Nephron progenitor cell (in vitro differentiated cells): ENCODE data around the gene ARHGEF37.
"Not testable (repeated sequence)": the region's sequence is repeated elsewhere in the genome, so short reads cannot be mapped to it uniquely, and the experiment has no call there.

Experiments used
- DNase-seq: peaks from one replicate; pipeline ENCODE4 v3.0.0; 2021
- H3K27ac Mint-ChIP-seq: 2 replicates; pipeline ENCODE4 v1.8.0; 2021; ENCODE audit warnings: mild to moderate bottlenecking, moderate library complexity, mixed read lengths
- H3K27me3 Mint-ChIP-seq: 2 replicates; pipeline ENCODE4 v1.8.0; 2021; ENCODE audit warnings: mild to moderate bottlenecking, low read depth, mixed read lengths; ENCODE audit not compliant: poor library complexity
- H3K36me3 Mint-ChIP-seq: 2 replicates; pipeline ENCODE4 v1.8.0; 2021; ENCODE audit warnings: low read depth, mixed read lengths
- H3K4me1 Mint-ChIP-seq: 2 replicates; pipeline ENCODE4 v1.8.0; 2021; ENCODE audit warnings: mixed read lengths
- H3K4me3 Mint-ChIP-seq: 2 replicates; pipeline ENCODE4 v1.8.0; 2021; ENCODE audit warnings: mild to moderate bottlenecking, moderate library complexity, mixed read lengths
- H3K9me3 Mint-ChIP-seq: 2 replicates; pipeline ENCODE4 v1.8.0; 2021; ENCODE audit warnings: mild to moderate bottlenecking, moderate library complexity, mixed read lengths
- TF ChIP-seq, protein P1 (sequence below): fragments of 200-600 bp; sonication (generic); IDR thresholded peaks from 2 replicates; pipeline ENCODE4 v1.5.0; 2021; ENCODE audit warnings: antibody characterized with exemption

The ARHGEF37 gene

DNA sequence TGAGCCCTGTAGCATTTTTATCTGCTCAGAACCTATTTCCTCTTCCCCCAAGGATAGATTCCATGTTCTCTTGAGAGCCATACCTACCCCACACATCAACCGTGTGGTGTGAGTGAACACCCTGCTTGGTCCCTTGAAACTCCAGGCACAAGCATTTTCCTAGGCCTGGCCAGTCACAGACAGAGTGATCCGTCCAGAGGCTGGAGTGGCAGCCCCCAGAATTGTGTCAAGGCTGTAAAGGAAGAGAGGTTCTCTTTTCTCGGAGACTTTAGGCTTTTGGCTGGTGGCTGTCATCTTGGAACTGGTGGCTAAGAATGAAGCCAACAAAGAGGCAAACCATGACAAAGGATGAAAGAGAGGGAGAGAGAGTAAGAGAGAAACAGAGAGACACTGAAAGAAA, 66.0 kb downstream of the ARHGEF37 start:
- peaks cover 42% of the 10 kb centered on the region for H3K4me1 Mint-ChIP-seq
- DNase-seq = no peak

DNA sequence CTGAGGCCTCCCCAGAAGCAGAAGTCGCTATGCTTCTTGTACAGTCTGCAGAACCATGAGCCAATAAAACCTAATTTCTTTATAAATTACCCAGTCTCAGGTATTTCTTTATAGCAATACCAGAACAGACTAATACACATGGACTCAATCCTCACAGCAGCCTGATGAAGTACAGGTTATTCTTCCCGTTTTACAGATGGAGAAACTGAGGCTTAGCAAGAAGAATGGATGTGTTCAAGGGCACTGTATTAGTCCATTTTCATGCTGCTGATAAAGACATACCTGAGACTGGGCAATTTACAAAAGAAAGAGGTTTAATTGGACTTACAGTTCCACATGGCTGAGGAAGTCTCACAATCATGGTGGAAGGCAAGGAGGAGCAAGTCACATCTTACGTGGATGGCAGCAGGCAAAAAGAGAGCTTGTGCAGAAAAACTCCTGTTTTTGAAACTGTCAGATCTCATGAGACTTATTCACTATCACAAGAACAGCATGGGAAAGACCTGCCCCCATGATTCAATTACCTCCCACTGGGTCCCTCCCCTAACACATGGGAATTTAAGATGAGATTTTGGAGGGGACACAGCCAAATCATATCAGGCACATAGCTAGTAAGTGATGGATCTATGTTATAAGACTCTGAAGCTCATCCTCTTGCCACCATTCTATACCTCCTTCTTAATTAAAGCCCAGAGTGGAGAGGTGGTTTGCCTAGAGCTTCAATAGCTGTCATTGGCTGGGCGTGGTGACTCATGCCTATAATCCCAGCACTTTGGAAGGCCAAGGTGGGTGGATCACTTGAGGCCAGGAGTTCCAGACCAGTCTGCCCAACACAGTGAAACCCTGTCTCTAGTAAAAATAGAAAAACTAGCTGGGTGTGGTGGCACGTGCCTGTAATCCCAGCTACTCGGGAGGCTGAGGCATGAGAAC, 67.4 kb downstream of the ARHGEF37 start:
- not testable (repeated sequence) for DNase-seq, H3K4me3 Mint-ChIP-seq, H3K9me3 Mint-ChIP-seq, H3K27me3 Mint-ChIP-seq, H3K36me3 Mint-ChIP-seq, H3K27ac Mint-ChIP-seq
- H3K4me1 Mint-ChIP-seq = peaks cover 33% of the 10 kb centered on the region

More for the DNA sequence above, 66.0 kb downstream of the ARHGEF37 start:
- H3K4me3 Mint-ChIP-seq = no peak overlapping the region
- no peaks in the 10 kb centered on the region for H3K36me3 Mint-ChIP-seq
- H3K27me3 Mint-ChIP-seq = peaks cover 3% of the 10 kb centered on the region
- TF ChIP-seq, protein P1, sequence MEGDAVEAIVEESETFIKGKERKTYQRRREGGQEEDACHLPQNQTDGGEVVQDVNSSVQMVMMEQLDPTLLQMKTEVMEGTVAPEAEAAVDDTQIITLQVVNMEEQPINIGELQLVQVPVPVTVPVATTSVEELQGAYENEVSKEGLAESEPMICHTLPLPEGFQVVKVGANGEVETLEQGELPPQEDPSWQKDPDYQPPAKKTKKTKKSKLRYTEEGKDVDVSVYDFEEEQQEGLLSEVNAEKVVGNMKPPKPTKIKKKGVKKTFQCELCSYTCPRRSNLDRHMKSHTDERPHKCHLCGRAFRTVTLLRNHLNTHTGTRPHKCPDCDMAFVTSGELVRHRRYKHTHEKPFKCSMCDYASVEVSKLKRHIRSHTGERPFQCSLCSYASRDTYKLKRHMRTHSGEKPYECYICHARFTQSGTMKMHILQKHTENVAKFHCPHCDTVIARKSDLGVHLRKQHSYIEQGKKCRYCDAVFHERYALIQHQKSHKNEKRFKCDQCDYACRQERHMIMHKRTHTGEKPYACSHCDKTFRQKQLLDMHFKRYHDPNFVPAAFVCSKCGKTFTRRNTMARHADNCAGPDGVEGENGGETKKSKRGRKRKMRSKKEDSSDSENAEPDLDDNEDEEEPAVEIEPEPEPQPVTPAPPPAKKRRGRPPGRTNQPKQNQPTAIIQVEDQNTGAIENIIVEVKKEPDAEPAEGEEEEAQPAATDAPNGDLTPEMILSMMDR = no peak
- H3K9me3 Mint-ChIP-seq = no peaks in the 10 kb centered on the region
- no peak overlapping the region for H3K27ac Mint-ChIP-seq

DNA sequence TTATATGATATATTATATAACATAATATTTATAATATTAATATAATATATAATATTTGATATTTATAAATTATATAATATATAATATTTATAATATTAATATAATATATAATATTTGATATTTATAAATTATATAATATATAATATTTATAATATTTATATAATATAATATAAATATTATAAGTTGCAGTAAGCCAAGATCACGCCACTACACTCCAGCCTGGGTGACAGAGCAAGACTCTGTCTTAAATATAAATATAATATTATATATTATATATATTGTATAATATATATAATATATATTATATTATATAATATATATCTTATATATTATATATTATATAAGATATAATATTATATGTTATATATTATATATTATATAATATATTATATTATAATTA, 68.4 kb downstream of the ARHGEF37 start:
- H3K27me3 Mint-ChIP-seq, H3K27ac Mint-ChIP-seq, DNase-seq, H3K4me3 Mint-ChIP-seq, H3K9me3 Mint-ChIP-seq, H3K36me3 Mint-ChIP-seq: not testable (repeated sequence)
- H3K4me1 Mint-ChIP-seq = peaks cover 35% of the 10 kb centered on the region

DNA sequence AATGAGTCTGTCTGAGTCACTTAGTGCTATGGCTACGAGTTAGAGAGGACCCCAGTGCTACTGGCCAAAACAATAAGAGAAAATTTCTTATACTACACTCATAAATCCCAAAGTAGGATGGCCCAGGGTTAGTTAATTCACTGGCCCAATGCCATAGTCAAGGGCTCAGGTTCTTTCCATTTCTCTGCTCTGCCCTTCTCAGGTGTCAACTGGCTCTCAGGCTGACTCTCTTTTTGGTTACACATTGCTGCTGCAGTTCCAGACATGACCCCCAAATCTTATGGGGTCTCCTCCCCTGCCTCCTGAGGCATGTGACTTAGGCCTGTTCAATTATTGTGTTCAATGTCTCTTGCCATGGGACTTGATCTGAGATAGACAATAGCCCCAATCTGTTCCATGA, 70.4 kb downstream of the ARHGEF37 start:
- H3K9me3 Mint-ChIP-seq = no peaks in the 10 kb centered on the region
- no peak overlapping the region for H3K27ac Mint-ChIP-seq
- H3K36me3 Mint-ChIP-seq = no peaks in the 10 kb centered on the region
- H3K4me3 Mint-ChIP-seq = no peak overlapping the region
- TF ChIP-seq, protein P1 = no peak
- peaks cover 29% of the 10 kb centered on the region for H3K4me1 Mint-ChIP-seq
- DNase-seq = no peak
- H3K27me3 Mint-ChIP-seq = peaks cover 9% of the 10 kb centered on the region

DNA sequence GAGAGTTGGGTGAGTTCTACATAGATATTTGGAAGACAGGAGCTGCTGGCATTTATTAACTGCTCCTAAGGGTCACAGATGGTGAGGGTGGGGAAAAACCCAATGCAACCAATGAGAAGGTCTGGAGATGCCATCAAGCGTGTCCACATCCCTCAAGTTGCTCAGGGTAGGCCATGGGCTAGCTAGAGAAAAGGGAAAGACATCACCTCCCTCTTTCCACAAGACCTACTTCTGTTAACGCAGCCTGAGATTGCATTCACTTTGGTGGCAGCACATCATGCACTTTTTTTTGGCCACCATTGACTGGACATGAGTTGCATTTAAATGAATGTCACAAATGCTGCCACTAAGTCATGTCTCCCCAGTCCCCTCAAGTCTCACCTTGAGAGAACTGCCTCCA, 71.4 kb downstream of the ARHGEF37 start:
- DNase-seq = no peak
- Mint-ChIP-seq H3K9me3 (no peaks in the 10 kb centered on the region), H3K4me3 (no peak overlapping the region), H3K27ac (no peak overlapping the region), H3K4me1 (peaks cover 19% of the 10 kb centered on the region), H3K27me3 (peaks cover 12% of the 10 kb centered on the region), H3K36me3 (no peaks in the 10 kb centered on the region)
- TF ChIP-seq, protein P1 = no peak

DNA sequence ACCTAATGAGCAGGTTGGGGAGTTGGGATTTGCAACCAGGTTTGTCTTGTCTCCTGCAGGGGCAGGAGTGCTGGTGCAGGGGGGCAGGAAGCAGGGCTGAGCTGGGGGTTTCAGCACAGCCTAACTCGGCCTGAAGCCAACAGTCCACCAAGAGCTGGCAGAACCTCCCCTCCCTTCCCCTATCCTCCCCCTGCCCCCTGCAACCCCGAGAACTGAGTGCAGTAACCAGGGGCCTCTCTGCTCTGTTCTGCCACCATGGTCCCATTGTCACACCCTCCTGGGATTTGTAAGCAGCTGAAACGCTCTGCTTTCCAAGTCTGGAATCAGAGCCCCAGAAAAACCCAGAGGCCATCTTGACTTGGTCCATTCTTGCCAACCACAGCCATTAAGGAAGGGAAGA, 72.9 kb downstream of the ARHGEF37 start:
- Mint-ChIP-seq H3K36me3 (no peaks in the 10 kb centered on the region), H3K27me3 (peaks cover 15% of the 10 kb centered on the region), H3K4me3 (no peak overlapping the region), H3K9me3 (no peaks in the 10 kb centered on the region), H3K27ac (peak overlapping the region; percentile 50), H3K4me1 (peaks cover 20% of the 10 kb centered on the region)
- TF ChIP-seq, protein P1 = no peak
- DNase-seq = no peak
